Activated effector memory CD4-positive, alpha-beta T cell treated with anti-CD3 and anti-CD28 coated beads, Interleukin-2, amount 50 U/mL, for 16 hours (primary cell): ENCODE results near the gene OSBPL10.

ENCODE experiments used
- DNase-seq: peaks from one replicate; pipeline ENCODE4 v3.0.0-alpha.2; 2020

The OSBPL10 gene

GRCh38 chr3:31985831-31986230, 4.8 kb upstream of the OSBPL10 start:
- no peak for DNase-seq

- no peak for DNase-seq
Measured at GRCh38 chr3:31984321-31984720, 3.3 kb upstream of the OSBPL10 start.

GRCh38 chr3:31980530-31981205, 394 bp downstream of the OSBPL10 start:
- peak; percentile 78 for DNase-seq

GRCh38 chr3:31979001-31979697, 1.9 kb downstream of the OSBPL10 start:
- DNase-seq = no peak

GRCh38 chr3:31978553-31978952, 2.5 kb downstream of the OSBPL10 start:
- no peak for DNase-seq

- no peak for DNase-seq
Measured at GRCh38 chr3:31977736-31978135, 3.3 kb downstream of the OSBPL10 start.

- DNase-seq = no peak
Measured at GRCh38 chr3:31976302-31976701, 4.8 kb downstream of the OSBPL10 start.

- no peak for DNase-seq
Measured at GRCh38 chr3:31974964-31975363, 6.1 kb downstream of the OSBPL10 start.

GRCh38 chr3:31974471-31974870, 6.6 kb downstream of the OSBPL10 start:
- DNase-seq = no peak

GRCh38 chr3:31973837-31974236, 7.2 kb downstream of the OSBPL10 start:
- no peak for DNase-seq

GRCh38 chr3:31973081-31973480, 8.0 kb downstream of the OSBPL10 start:
- DNase-seq = no peak

GRCh38 chr3:31971607-31972006, 9.5 kb downstream of the OSBPL10 start:
- no peak for DNase-seq

- DNase-seq = no peak
Measured at GRCh38 chr3:31968927-31969418, 12.1 kb downstream of the OSBPL10 start.

GRCh38 chr3:31968369-31968926, 12.6 kb downstream of the OSBPL10 start:
- DNase-seq = no peak

- no peak for DNase-seq
Measured at GRCh38 chr3:31967592-31967991, 13.5 kb downstream of the OSBPL10 start.

- no peak for DNase-seq
Measured at GRCh38 chr3:31966978-31967591, 14.0 kb downstream of the OSBPL10 start.

- DNase-seq = no peak
Measured at GRCh38 chr3:31962801-31963205, 18.3 kb downstream of the OSBPL10 start.

GRCh38 chr3:31960793-31961431, 20.1 kb downstream of the OSBPL10 start:
- no peak for DNase-seq

GRCh38 chr3:31959951-31960792, 20.9 kb downstream of the OSBPL10 start:
- no peak for DNase-seq

- no peak for DNase-seq
Measured at GRCh38 chr3:31959251-31959650, 21.8 kb downstream of the OSBPL10 start.

GRCh38 chr3:31958701-31959152, 22.3 kb downstream of the OSBPL10 start:
- DNase-seq = no peak

- DNase-seq = no peak
Measured at GRCh38 chr3:31957106-31957505, 24.0 kb downstream of the OSBPL10 start.
